ENCODE measurements around the gene NAP1L4. TPM values are rescaled to one million over a fixed set of nuclear protein-coding genes. Genes with fewer than 3 reads are reported as not detected.

The NAP1L4 gene
- total and polyA plus RNA-seq, 2 of the 8 experiments (the other 6 are each of a cell fraction or from before 2014, with no cell fraction given): 75.8 to 194 TPM

DNA sequence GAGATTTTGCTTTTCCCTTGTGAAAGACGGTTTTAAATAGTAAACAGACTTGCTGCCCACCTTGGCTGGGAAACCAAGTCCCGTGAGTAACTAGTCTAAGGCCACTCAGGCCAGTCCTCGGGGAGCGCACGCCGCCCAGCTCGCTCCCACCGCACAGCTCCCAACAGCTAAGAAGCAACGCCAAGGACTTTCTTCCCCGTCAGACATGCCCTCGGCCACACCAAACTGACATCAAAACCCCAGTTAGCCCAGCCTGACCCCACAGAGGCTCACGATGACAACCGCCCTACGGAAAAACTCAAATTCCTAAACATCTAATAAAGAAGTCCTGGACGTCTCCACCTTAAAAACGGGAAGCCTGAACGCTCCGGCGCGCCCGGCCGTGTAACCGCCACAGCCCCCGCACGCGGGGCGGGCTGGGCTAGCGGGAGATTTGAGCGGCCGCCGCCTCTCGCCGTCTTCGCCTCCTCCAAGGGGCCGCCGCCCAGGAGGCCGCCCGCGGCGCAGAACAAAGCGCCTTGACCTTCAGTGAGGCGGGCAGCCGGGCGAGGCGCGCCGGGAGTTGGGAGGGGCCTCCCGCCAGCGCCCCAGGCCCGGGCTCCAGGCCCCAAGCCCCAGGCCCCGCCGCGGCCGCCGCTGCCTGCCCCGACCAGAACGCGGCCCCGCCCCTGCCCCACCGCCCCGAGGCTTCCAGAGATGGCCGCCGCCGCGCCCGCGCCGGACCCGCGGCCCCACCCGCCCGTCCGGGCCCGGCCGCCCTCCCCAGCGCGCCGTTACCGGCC, 486 bp downstream of the NAP1L4 start (continued):
- TF ChIP-seq CBX5 (IDR thresholded peaks at IDR 0.05; ENCODE audit: low read depth, low read length) (no peak), BCL11A (IDR thresholded peaks at IDR 0.05; ENCODE audit: low read depth in 2 of 2, low read length in 2 of 2) (no peak), RBBP5 (IDR thresholded peaks at IDR 0.05; ENCODE audit: borderline replicate concordance, low read depth, low read length) (0 out of 2 replicates have a peak, but pooled peaks have one; percentile 52), SRF (IDR thresholded peaks at IDR 0.05; ENCODE audit: low read depth, low read length) (no peak)

All from H1 (cell line).